Measurements from ENCODE around the gene DENND1B. TPM values are rescaled to one million over a fixed set of nuclear protein-coding genes. Genes with fewer than 3 reads are reported as not detected.

DENND1B gene
- total RNA-seq, 1 donor from 2014 or later = 26.9 TPM

DNA sequence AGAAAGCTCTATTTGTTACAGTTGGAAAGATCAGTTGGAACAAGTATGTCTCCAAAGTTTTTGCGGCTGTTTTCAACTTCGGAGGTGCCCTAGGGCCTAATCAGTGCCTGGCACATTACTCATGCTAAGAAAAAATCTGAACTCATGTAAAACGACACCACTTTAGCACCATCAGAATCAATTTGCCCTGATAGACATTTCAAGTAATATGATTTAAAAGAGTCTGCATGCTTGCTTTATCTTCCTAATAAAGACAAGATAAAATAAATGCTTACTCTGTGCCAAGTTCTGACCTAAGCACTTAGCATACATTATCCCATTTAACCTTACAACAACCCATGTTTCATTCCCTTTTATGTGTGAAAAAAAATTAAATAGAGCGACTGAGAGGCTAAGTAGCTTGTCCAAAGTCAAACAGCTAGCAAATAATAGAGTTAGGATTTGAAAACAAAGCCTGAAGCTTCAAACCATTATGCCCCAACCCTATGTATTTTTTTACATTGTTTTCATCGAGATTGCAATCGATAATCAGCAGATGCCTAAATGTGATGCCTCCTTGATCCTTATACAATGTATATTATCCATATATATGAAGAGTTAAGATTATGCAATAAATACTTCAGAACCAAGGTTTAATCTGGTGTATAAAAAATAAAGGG is 91.3 kb downstream of the DENND1B start:
- TF ChIP-seq CTCF (IDR thresholded peaks at IDR 0.05; ENCODE audit: borderline replicate concordance) = no peak
- Histone ChIP-seq H3K4me1 (peaks cover 48% of the 10 kb centered on the region), H3K27me3 (ENCODE audit: low read depth) (no peaks in the 10 kb centered on the region), H3K9me3 (replicated peaks) (peaks cover 14% of the 10 kb centered on the region), H3K27ac (replicated peaks) (no peak overlapping the region), H3K36me3 (peaks cover 6% of the 10 kb centered on the region), H3K4me3 (no peak overlapping the region)
- intact Hi-C loops (cut with micrococcal nuclease) = no loop called here
- DNase-seq = no peak

GRCh38 chr1:197683280-197683679 is 92.0 kb downstream of the DENND1B start:
- Histone ChIP-seq H3K27ac (replicated peaks) (no peak overlapping the region), H3K36me3 (no peaks in the 10 kb centered on the region), H3K27me3 (ENCODE audit: low read depth) (no peaks in the 10 kb centered on the region), H3K4me3 (no peak overlapping the region), H3K4me1 (peaks cover 48% of the 10 kb centered on the region), H3K9me3 (replicated peaks) (peaks cover 7% of the 10 kb centered on the region)
- intact Hi-C loops (cut with micrococcal nuclease) = no loop called here
- no peak for DNase-seq
- TF ChIP-seq CTCF (IDR thresholded peaks at IDR 0.05; ENCODE audit: borderline replicate concordance) = no peak

GRCh38 chr1:197680311-197680710 is 95.0 kb downstream of the DENND1B start:
- H3K27ac ChIP-seq (replicated peaks) = no peak overlapping the region
- H3K27me3 ChIP-seq (ENCODE audit: low read depth) = no peaks in the 10 kb centered on the region
- H3K36me3 ChIP-seq = no peaks in the 10 kb centered on the region
- H3K9me3 ChIP-seq (replicated peaks) = no peaks in the 10 kb centered on the region
- TF ChIP-seq CTCF (IDR thresholded peaks at IDR 0.05; ENCODE audit: borderline replicate concordance) = no peak
- H3K4me3 ChIP-seq = no peak overlapping the region
- peaks cover 46% of the 10 kb centered on the region for H3K4me1 ChIP-seq
- intact Hi-C loops (cut with micrococcal nuclease) = no loop called here
- no peak for DNase-seq

DNA sequence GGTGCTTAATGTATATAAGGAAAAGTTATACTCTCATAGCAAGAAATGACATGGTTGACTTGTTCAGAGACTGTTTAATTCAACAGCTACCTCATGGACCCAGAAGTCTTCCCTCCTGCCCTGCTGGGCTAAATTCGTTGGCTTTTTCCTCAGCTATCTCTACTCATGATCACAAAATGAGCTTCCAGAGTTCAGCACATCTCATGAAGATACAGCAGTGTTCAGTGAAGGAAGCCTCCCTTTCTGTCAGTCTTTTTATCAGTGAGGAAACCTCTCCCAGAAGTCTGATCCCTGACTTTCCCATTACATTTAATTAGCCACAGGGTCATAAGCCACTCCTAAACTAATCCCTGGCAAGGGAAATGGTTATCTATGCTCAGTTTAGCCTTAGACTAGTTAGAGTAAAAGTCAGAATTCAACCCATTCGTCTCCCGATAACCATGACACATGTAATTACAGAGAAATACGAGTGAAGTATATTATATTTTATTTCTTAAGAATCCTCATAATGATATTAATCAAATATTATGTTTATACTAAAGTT is 97.5 kb downstream of the DENND1B start:
- no peak for DNase-seq
- H3K36me3 ChIP-seq = no peaks in the 10 kb centered on the region
- intact Hi-C loops (cut with micrococcal nuclease) = no loop called here
- H3K27me3 ChIP-seq (ENCODE audit: low read depth) = no peaks in the 10 kb centered on the region
- peaks cover 36% of the 10 kb centered on the region for H3K4me1 ChIP-seq
- no peak overlapping the region for H3K27ac ChIP-seq (replicated peaks)
- no peaks in the 10 kb centered on the region for H3K9me3 ChIP-seq (replicated peaks)
- TF ChIP-seq CTCF (IDR thresholded peaks at IDR 0.05; ENCODE audit: borderline replicate concordance) = no peak
- H3K4me3 ChIP-seq = no peak overlapping the region

GRCh38 chr1:197677313-197677712 is 98.0 kb downstream of the DENND1B start:
- H3K4me1 ChIP-seq = peaks cover 30% of the 10 kb centered on the region
- no peak for TF ChIP-seq CTCF (IDR thresholded peaks at IDR 0.05; ENCODE audit: borderline replicate concordance)
- intact Hi-C loops (cut with micrococcal nuclease) = no loop called here
- H3K27ac ChIP-seq (replicated peaks) = no peak overlapping the region
- H3K36me3 ChIP-seq = no peaks in the 10 kb centered on the region
- H3K27me3 ChIP-seq (ENCODE audit: low read depth) = no peaks in the 10 kb centered on the region
- H3K9me3 ChIP-seq (replicated peaks) = no peaks in the 10 kb centered on the region
- DNase-seq = no peak
- H3K4me3 ChIP-seq = no peak overlapping the region

All from left ventricle myocardium inferior (tissue), 1 donor.